HG03280 (cell line): ENCODE data around the gene RNFT2.
"Not testable (repeated sequence)": the region's sequence is repeated elsewhere in the genome, so short reads cannot be mapped to it uniquely, and the experiment has no call there.

ENCODE experiments used
- ATAC-seq: cut with Tn5 transposase; IDR thresholded peaks from one replicate; pipeline ENCODE4 v1.9.1; 2021; ENCODE audit warnings: mild to moderate bottlenecking, moderate library complexity; ENCODE audit not compliant: unreplicated experiment

RNFT2 gene

GRCh38 chr12:116744766-116745165, 6.7 kb downstream of the RNFT2 start:
- no peak for ATAC-seq

- ATAC-seq, result no peak
Measured at GRCh38 chr12:116745554-116745953, 7.4 kb downstream of the RNFT2 start.

DNA sequence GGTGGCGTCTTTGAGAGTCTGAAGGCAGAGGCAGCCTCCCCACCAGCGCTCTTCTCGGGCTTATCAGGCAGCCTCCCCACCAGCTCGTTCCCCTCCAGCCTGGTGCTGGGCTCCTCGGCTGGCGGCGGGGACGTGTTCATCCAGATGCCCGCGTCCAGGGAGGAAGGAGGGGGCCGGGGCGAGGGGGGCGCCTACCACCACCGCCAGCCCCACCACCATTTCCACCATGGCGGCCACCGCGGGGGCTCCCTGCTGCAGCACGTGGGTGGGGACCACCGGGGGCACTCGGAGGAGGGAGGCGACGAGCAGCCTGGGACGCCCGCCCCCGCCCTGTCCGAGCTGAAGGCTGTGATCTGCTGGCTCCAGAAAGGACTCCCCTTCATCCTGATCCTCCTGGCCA, 11.8 kb downstream of the RNFT2 start:
- no peak for ATAC-seq

GRCh38 chr12:116750298-116750697, 12.2 kb downstream of the RNFT2 start:
- no peak for ATAC-seq

GRCh38 chr12:116754097-116754496, 16.0 kb downstream of the RNFT2 start:
- ATAC-seq, result not testable (repeated sequence)

DNA sequence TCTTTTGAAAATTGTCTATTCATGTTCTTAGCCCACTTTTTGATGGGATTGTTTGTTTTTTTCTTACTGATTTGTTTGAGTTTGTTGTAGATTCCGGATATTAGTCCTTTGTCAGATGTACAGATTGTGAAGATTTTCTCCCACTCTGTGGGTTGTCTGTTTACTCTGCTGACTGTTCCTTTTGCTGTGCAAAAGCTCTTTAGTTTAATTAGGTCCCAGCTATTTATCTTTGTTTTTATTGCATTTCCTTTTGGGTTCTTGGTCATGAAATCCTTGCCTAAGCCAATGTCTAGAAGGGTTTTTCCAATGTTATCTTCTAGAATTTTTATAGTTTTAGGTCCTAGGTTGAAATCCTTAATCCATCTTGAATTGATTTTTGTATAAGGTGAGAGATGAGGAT, 16.7 kb downstream of the RNFT2 start:
- ATAC-seq, result not testable (repeated sequence)

- ATAC-seq, result no peak
Measured at GRCh38 chr12:116759783-116760621, 21.9 kb downstream of the RNFT2 start.

DNA sequence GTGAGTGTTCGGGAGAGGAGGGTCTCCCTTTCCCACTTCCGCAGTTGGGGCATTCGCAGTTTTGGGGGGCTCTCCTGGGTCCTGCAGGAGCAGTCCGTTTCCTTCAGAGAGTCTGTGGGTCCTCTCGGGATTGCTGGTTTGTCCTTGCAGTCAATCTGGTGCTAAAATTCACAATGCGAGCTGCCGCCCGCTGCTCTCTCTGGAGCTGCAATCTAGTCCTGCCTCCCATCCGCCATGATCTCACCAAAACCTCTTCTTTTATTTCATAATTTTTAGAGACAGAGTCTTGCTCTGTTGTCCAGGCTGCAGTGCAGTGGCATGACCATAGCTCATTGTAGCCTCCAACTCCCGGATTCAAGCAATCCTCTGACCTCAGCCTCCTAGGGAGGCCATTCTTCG, 22.5 kb downstream of the RNFT2 start:
- ATAC-seq, result no peak

GRCh38 chr12:116761499-116761898, 23.4 kb downstream of the RNFT2 start:
- no peak for ATAC-seq

- no peak for ATAC-seq
Measured at GRCh38 chr12:116765271-116765670, 27.2 kb downstream of the RNFT2 start.

DNA sequence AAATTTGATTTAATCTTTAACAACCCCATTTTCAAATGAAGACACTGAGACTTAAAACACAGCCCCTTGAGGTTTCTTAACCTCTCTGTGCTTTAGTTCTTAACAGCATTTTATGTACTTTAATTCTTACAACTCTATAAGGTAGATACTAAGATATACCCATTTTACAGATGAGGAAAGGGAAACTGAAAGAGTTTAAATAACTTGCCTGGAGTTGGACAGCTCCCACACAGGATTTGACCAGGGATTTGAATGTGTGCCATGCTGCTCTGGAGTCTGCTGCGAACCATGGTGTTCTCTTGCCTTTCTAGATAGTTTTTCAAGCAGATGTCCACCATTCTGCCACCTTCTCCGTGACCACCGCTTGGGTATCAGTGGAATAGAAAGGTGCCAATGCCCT, 28.2 kb downstream of the RNFT2 start:
- no peak for ATAC-seq

GRCh38 chr12:116766746-116767145, 28.6 kb downstream of the RNFT2 start:
- ATAC-seq, result no peak

- no peak for ATAC-seq
Measured at GRCh38 chr12:116771651-116772050, 33.5 kb downstream of the RNFT2 start.

DNA sequence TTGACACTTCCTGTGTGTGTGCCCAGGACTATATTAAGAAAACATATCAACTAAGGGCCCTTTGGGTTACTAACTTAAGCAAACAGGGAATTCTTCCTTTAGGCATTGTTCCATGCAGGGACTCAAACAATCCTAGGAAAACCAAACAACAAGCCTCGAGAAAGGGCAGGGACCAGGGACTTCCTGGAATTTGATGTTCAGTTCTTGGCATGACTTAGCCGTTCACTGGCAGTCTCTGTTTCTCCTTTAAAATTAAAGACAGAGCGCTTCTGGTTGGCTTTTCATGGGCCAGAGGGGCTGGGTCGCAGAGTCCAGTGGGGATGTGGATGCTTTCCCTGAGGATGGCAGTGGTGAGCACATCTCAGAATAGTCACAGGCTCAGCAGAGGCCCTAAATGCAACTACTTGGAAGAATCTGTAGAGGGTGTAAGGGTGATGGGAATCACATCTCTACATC, 35.2 kb downstream of the RNFT2 start:
- ATAC-seq, result no peak

- ATAC-seq, result no peak
Measured at GRCh38 chr12:116774020-116774419, 35.9 kb downstream of the RNFT2 start.

GRCh38 chr12:116777245-116777644, 39.1 kb downstream of the RNFT2 start:
- ATAC-seq, result no peak

DNA sequence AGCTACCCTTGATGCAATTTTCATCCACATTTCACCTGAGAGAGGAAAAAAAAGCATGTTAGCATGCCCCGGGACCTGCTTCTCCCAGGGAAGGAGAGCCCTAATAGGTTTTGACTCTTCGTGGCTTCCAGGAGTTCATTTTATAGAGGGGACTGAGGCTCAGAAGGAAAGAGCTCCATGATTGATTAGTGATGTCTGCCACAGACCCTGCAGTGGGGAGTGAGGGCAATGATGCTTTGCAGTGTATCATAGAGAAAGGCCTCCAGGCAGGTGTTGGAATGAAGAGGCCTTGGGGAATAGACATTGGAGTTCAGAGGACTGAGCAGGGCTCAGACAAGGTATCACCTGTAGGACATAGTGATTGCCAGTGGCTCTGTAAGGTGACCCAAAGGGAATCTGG, 41.5 kb downstream of the RNFT2 start:
- ATAC-seq, result no peak

GRCh38 chr12:116780942-116781341, 42.8 kb downstream of the RNFT2 start:
- ATAC-seq, result no peak

- no peak for ATAC-seq
Measured at GRCh38 chr12:116783525-116784237, 45.6 kb downstream of the RNFT2 start.

DNA sequence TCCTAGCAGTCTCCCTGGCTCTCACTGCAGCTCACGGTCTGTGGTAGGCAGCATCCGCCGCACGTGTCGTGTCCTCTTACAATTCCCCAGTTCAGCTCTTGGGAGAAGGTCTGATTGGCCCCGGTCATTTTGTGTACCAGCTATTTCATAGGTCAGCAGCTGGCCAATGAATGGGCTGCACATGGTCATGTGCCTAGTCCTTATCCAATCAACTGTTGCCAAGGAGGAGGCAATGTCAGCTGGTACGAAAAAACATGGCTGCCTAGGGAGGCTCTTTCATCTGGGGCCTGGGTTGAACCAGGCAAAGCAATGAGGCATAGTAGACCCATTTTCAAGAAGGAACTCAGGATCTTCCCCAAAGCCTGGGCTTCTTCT, 46.1 kb downstream of the RNFT2 start:
- ATAC-seq, result no peak

GRCh38 chr12:116789562-116789961, 51.4 kb downstream of the RNFT2 start:
- ATAC-seq, result not testable (repeated sequence)

DNA sequence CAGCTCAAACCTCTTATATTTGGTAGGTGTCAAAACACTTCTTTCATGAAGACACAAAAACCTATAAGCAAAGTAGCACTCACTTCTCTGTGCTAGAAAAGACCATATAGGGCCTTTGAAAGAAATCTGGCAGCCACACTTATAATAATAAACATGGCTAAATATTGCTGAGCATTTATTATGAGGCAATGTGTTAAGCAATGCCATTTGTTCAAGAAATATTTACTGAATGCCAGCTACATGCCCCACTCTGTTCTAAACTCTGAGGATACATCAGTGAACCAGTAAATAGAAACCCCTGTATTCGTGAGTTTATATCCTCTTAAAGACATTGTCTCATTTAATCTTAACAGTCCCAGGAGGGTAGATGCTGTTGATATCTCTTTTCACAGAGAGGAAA, 52.0 kb downstream of the RNFT2 start:
- ATAC-seq, result no peak
